Measurements from ENCODE around the gene ZNF844.

ZNF844 gene

DNA sequence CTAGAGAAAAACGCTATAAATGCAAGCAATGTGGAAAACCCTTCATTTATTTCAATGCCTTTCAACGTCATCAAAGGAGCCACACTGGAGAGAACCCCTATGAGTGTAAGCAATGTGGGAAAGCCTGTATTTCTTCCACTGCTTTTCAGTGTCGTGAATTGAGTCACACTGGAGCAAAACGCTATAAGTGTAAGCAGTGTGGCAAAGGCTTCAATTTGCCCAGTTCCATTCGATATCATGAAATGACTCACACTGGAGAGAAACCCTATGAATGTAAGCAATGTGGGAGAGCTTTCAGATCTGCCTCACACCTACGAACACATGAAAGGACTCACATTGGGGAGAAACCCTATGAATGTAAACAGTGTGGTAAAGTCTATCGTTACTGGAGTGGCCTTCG lies 48.2 kb downstream of the ZNF844 start:
- DNase-seq (ENCODE audit: low read depth in 1 of 2, low spot score in 1 of 2), result no peak
- no peaks in the 10 kb centered on the region for H3K27me3 ChIP-seq (ENCODE audit: insufficient read depth, poor library complexity, severe bottlenecking)
- no peak for TF ChIP-seq POLR2AphosphoS5 (IDR thresholded peaks at IDR 0.05; ENCODE audit: low read depth)
- no peak for TF ChIP-seq REST (IDR thresholded peaks at IDR 0.05; ENCODE audit: insufficient replicate concordance, low read depth)
- TF ChIP-seq GABPA (IDR thresholded peaks at IDR 0.05; ENCODE audit: low read depth), result no peak
- no peak for TF ChIP-seq CTCF (IDR thresholded peaks at IDR 0.05; ENCODE audit: insufficient read depth, low read length)
- no peak for TF ChIP-seq SPI1 (IDR thresholded peaks at IDR 0.05; ENCODE audit: borderline replicate concordance, low read depth)
- H3K4me3 ChIP-seq (replicated peaks; ENCODE audit: insufficient read depth, low read length), result no peak overlapping the region
- no peak overlapping the region for H3K27ac ChIP-seq (replicated peaks)

DNA sequence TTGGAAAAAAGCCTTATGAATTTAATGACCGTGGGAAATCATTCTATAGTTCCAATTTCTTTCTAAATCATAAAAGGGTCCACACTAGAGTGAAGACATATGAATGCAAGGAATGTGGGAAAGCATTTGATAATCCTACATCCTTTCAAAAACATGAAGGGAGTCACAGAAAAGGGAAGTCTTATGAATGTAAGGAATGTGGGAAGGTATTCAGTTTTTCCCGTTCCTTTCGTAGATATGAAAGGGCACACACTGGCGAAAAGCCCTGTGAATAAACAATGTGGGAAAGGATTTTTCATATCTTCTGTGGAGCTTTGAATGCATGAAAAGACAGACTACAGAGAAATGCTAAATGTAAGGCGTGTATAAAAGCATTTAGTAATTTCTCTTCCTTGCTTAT lies 48.6 kb downstream of the ZNF844 start:
- no peak for DNase-seq (ENCODE audit: low read depth in 1 of 2, low spot score in 1 of 2)
- Histone ChIP-seq H3K27me3 (ENCODE audit: insufficient read depth, poor library complexity, severe bottlenecking) (no peaks in the 10 kb centered on the region), H3K27ac (replicated peaks) (no peak overlapping the region), H3K4me3 (replicated peaks; ENCODE audit: insufficient read depth, low read length) (no peak overlapping the region)
- TF ChIP-seq POLR2AphosphoS5 (IDR thresholded peaks at IDR 0.05; ENCODE audit: low read depth) (no peak), GABPA (IDR thresholded peaks at IDR 0.05; ENCODE audit: low read depth) (no peak), SPI1 (IDR thresholded peaks at IDR 0.05; ENCODE audit: borderline replicate concordance, low read depth) (no peak), CTCF (IDR thresholded peaks at IDR 0.05; ENCODE audit: insufficient read depth, low read length) (no peak), REST (IDR thresholded peaks at IDR 0.05; ENCODE audit: insufficient replicate concordance, low read depth) (no peak)

GRCh38 chr19:12117201-12117970 lies 52.9 kb downstream of the ZNF844 start:
- no peak overlapping the region for H3K27ac ChIP-seq (replicated peaks)
- H3K4me3 ChIP-seq (replicated peaks; ENCODE audit: insufficient read depth, low read length), result no peak overlapping the region
- H3K27me3 ChIP-seq (ENCODE audit: insufficient read depth, poor library complexity, severe bottlenecking), result no peaks in the 10 kb centered on the region
- DNase-seq (ENCODE audit: low read depth in 1 of 2, low spot score in 1 of 2), result no peak
- TF ChIP-seq SPI1 (IDR thresholded peaks at IDR 0.05; ENCODE audit: borderline replicate concordance, low read depth) (no peak), GABPA (IDR thresholded peaks at IDR 0.05; ENCODE audit: low read depth) (no peak), CTCF (IDR thresholded peaks at IDR 0.05; ENCODE audit: insufficient read depth, low read length) (no peak)

GRCh38 chr19:12126707-12127106 lies 62.2 kb downstream of the ZNF844 start:
- Histone ChIP-seq H3K27me3 (ENCODE audit: insufficient read depth, poor library complexity, severe bottlenecking) (no peaks in the 10 kb centered on the region), H3K4me3 (replicated peaks; ENCODE audit: insufficient read depth, low read length) (no peak overlapping the region), H3K27ac (replicated peaks) (no peak overlapping the region)
- peak in 1 of 2 experiments; percentile 6 for DNase-seq (ENCODE audit: low read depth in 1 of 2, low spot score in 1 of 2)
- TF ChIP-seq GABPA (IDR thresholded peaks at IDR 0.05; ENCODE audit: low read depth), result no peak
- peak; percentile 35 for TF ChIP-seq CTCF (IDR thresholded peaks at IDR 0.05; ENCODE audit: insufficient read depth, low read length)
- no peak for TF ChIP-seq SPI1 (IDR thresholded peaks at IDR 0.05; ENCODE audit: borderline replicate concordance, low read depth)

Data from HL-60 (cell line).